Activated naive CD4-positive, alpha-beta T cell treated with anti-CD3 and anti-CD28 coated beads, Interleukin-2, amount 10 ng/mL, durations not matched to agents 7 days and 5 days (primary cell): ENCODE data around the gene STX4.

Experiments used
- CTCF ChIA-PET: fragments of 350-600 bp; sonication (Branson Sonifier 250); formaldehyde crosslinking; loops from one replicate; lab custom pipeline; 2021; ENCODE audit warnings: antibody characterized with exemption; lab: Charles Lee
- DNase-seq: peaks from one replicate; pipeline ENCODE4 v3.0.0-alpha.2; 2020
- H3K27ac Mint-ChIP-seq: one replicate; pipeline ENCODE4 v1.8.0; 2021; ENCODE audit warnings: mild to moderate bottlenecking, moderate library complexity, mixed read lengths
- H3K27me3 Mint-ChIP-seq: one replicate; pipeline ENCODE4 v1.8.0; 2021; ENCODE audit warnings: mild to moderate bottlenecking, mixed read lengths
- H3K36me3 Mint-ChIP-seq: one replicate; pipeline ENCODE4 v1.8.0; 2021; ENCODE audit warnings: mixed read lengths
- H3K4me1 Mint-ChIP-seq: one replicate; pipeline ENCODE4 v1.8.0; 2021; ENCODE audit warnings: mixed read lengths
- H3K4me3 Mint-ChIP-seq: one replicate; pipeline ENCODE4 v1.8.0; 2021; ENCODE audit warnings: mild to moderate bottlenecking, moderate library complexity, mixed read lengths
- H3K9me3 Mint-ChIP-seq: one replicate; pipeline ENCODE4 v1.8.0; 2021; ENCODE audit warnings: mixed read lengths

Gene STX4

DNA sequence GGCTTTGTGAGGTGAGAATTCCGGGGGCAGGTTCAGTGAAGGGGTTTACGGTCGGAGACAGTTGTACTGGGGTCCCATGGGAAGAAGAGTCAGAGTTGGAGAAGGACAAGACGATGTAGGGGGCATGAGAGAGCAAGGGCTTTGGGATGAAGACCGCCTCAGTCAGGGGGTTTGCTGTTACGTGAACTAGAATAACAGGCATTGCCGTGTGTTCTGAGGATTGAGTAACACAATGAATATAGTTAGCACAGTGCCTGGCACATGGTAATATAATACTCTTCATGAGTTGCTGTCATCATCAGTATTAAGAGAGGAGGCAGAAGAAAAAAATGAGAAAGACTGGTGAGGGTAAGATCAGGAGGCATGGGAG lies 41.4 kb downstream of the STX4 start:
- no peaks in the 10 kb centered on the region for H3K9me3 Mint-ChIP-seq
- no peak for DNase-seq
- H3K4me3 Mint-ChIP-seq = peak overlapping the region; percentile 90
- H3K36me3 Mint-ChIP-seq = peaks cover 32% of the 10 kb centered on the region
- no peaks in the 10 kb centered on the region for H3K27me3 Mint-ChIP-seq
- peak overlapping the region; percentile 94 for H3K27ac Mint-ChIP-seq
- CTCF ChIA-PET = interaction anchor here (0.9 to 2.3 kb wide), 2 partner anchors 27 to 68 kb away, joined by 3 to 10 read pairs; no protein-coding TSS in a partner anchor
- peaks cover 40% of the 10 kb centered on the region for H3K4me1 Mint-ChIP-seq

DNA sequence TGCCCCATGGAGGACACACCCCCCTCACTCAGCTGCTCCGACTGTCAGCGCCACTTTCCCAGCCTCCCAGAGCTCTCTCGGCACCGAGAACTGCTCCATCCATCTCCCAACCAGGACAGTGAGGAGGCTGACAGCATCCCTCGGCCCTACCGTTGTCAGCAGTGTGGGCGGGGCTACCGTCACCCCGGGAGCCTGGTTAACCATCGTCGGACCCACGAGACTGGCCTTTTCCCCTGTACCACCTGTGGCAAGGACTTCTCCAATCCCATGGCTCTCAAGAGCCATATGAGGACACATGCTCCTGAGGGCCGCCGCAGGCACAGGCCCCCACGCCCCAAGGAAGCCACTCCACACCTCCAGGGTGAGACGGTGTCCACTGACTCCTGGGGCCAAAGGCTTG lies 43.0 kb downstream of the STX4 start:
- H3K4me1 Mint-ChIP-seq = peaks cover 43% of the 10 kb centered on the region
- H3K4me3 Mint-ChIP-seq = peak overlapping the region; percentile 90
- no peaks in the 10 kb centered on the region for H3K9me3 Mint-ChIP-seq
- DNase-seq = no peak
- CTCF ChIA-PET = no interaction called here
- H3K27ac Mint-ChIP-seq = peak overlapping the region; percentile 30
- H3K36me3 Mint-ChIP-seq = peaks cover 36% of the 10 kb centered on the region
- H3K27me3 Mint-ChIP-seq = no peaks in the 10 kb centered on the region

GRCh38 chr16:31077024-31077423 lies 43.7 kb downstream of the STX4 start:
- H3K4me3 Mint-ChIP-seq = no peak overlapping the region
- peaks cover 36% of the 10 kb centered on the region for H3K36me3 Mint-ChIP-seq
- no peaks in the 10 kb centered on the region for H3K27me3 Mint-ChIP-seq
- no peak for DNase-seq
- H3K4me1 Mint-ChIP-seq = peaks cover 36% of the 10 kb centered on the region
- H3K9me3 Mint-ChIP-seq = no peaks in the 10 kb centered on the region
- CTCF ChIA-PET = no interaction called here
- H3K27ac Mint-ChIP-seq = no peak overlapping the region

GRCh38 chr16:31077592-31078396 lies 44.4 kb downstream of the STX4 start:
- no peaks in the 10 kb centered on the region for H3K27me3 Mint-ChIP-seq
- peaks cover 30% of the 10 kb centered on the region for H3K4me1 Mint-ChIP-seq
- CTCF ChIA-PET = no interaction called here
- no peak overlapping the region for H3K27ac Mint-ChIP-seq
- H3K4me3 Mint-ChIP-seq = no peak overlapping the region
- H3K36me3 Mint-ChIP-seq = peaks cover 40% of the 10 kb centered on the region
- H3K9me3 Mint-ChIP-seq = no peaks in the 10 kb centered on the region
- no peak for DNase-seq

DNA sequence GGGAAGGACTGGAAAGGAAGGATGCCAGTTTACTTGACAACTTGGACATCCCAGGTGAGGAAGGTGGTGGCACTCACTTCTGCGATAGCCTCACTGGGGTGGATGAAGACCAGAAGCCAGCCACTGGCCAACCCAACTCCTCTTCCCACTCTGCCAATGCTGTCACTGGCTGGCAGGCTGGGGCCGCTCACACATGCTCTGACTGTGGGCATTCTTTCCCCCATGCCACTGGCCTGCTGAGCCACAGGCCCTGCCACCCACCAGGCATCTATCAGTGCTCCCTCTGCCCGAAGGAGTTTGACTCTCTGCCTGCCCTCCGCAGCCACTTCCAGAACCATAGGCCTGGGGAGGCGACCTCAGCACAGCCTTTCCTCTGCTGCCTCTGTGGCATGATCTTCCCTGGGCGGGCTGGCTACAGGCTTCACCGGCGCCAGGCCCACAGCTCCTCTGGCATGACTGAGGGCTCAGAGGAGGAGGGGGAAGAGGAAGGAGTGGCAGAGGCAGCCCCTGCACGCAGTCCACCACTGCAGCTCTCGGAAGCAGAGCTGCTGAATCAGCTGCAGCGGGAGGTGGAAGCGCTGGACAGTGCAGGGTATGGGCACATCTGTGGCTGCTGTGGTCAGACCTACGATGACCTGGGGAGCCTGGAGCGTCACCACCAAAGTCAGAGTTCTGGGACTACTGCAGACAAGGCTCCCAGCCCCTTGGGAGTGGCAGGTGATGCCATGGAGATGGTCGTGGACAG lies 45.4 kb downstream of the STX4 start:
- DNase-seq = no peak
- H3K4me1 Mint-ChIP-seq = peaks cover 30% of the 10 kb centered on the region
- H3K27ac Mint-ChIP-seq = no peak overlapping the region
- CTCF ChIA-PET = no interaction called here
- H3K9me3 Mint-ChIP-seq = no peaks in the 10 kb centered on the region
- no peaks in the 10 kb centered on the region for H3K27me3 Mint-ChIP-seq
- no peak overlapping the region for H3K4me3 Mint-ChIP-seq
- peaks cover 43% of the 10 kb centered on the region for H3K36me3 Mint-ChIP-seq

GRCh38 chr16:31079342-31079944 lies 46.1 kb downstream of the STX4 start:
- Mint-ChIP-seq H3K9me3 (no peaks in the 10 kb centered on the region), H3K4me3 (no peak overlapping the region), H3K27me3 (no peaks in the 10 kb centered on the region), H3K4me1 (peaks cover 30% of the 10 kb centered on the region), H3K27ac (no peak overlapping the region), H3K36me3 (peaks cover 43% of the 10 kb centered on the region)
- CTCF ChIA-PET = no interaction called here
- DNase-seq = no peak

- CTCF ChIA-PET = no interaction called here
- peaks cover 23% of the 10 kb centered on the region for H3K4me1 Mint-ChIP-seq
- H3K4me3 Mint-ChIP-seq = no peak overlapping the region
- H3K36me3 Mint-ChIP-seq = peaks cover 37% of the 10 kb centered on the region
- H3K27me3 Mint-ChIP-seq = no peaks in the 10 kb centered on the region
- no peaks in the 10 kb centered on the region for H3K9me3 Mint-ChIP-seq
- no peak overlapping the region for H3K27ac Mint-ChIP-seq
- no peak for DNase-seq
Observed at GRCh38 chr16:31080035-31080629, 46.8 kb downstream of the STX4 start.

- Mint-ChIP-seq H3K4me1 (peaks cover 15% of the 10 kb centered on the region), H3K9me3 (no peaks in the 10 kb centered on the region), H3K27me3 (no peaks in the 10 kb centered on the region), H3K27ac (peak overlapping the region; percentile 5), H3K4me3 (no peak overlapping the region), H3K36me3 (peaks cover 37% of the 10 kb centered on the region)
- DNase-seq = no peak
- CTCF ChIA-PET = no interaction called here
Observed at GRCh38 chr16:31080756-31081419, 47.5 kb downstream of the STX4 start.

DNA sequence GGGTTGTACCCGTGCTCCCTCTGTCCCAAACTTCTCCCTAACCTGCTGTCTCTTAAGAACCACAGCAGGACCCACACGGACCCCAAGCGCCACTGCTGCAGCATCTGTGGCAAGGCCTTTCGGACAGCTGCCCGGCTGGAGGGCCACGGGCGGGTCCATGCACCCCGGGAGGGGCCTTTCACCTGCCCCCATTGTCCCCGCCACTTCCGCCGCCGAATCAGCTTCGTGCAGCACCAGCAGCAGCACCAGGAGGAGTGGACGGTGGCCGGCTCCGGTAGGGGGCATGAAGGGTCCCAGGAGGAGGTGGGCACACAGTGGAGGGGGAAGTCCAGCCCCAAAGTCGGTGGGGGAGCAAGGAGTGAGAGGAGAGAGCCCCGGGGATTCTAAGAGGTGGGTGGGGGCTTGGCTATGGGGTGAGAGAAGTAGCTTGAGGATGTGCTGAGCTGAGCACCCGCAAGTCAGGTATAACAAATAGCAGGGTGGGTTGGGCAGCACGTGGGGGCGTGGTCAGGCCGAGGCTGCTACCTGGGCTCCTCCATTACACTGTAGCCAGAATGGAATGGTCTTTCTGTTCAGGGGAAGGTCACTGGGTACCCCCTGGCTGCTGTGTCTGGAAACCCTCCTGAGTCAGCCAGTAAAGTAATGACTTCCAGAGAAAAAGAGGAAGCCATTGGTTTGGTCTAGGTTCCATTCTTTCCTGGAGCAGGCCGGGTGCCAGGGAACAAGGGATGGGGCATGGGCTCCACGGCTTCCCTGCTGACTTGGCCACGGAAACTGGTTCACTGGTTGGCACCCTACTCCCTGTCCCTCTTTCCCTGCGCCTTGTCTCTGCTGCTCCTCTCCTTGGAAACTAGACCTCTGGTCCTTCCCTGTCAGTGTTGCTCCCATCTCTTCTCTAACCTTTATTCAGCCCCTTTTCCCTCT lies 48.3 kb downstream of the STX4 start:
- H3K4me1 Mint-ChIP-seq = peaks cover 11% of the 10 kb centered on the region
- no peaks in the 10 kb centered on the region for H3K9me3 Mint-ChIP-seq
- H3K4me3 Mint-ChIP-seq = no peak overlapping the region
- CTCF ChIA-PET = interaction anchor here (0.9 kb wide), 1 partner anchor 128 kb away, joined by 3 read pairs; no protein-coding TSS in a partner anchor
- no peaks in the 10 kb centered on the region for H3K27me3 Mint-ChIP-seq
- DNase-seq = no peak
- no peak overlapping the region for H3K27ac Mint-ChIP-seq
- H3K36me3 Mint-ChIP-seq = peaks cover 35% of the 10 kb centered on the region

- Mint-ChIP-seq H3K9me3 (no peaks in the 10 kb centered on the region), H3K27me3 (no peaks in the 10 kb centered on the region), H3K4me1 (peaks cover 11% of the 10 kb centered on the region), H3K4me3 (no peak overlapping the region), H3K36me3 (peaks cover 33% of the 10 kb centered on the region), H3K27ac (peak overlapping the region; percentile 33)
- no peak for DNase-seq
- CTCF ChIA-PET = interaction anchor here (0.9 kb wide), 1 partner anchor 129 kb away, joined by 3 read pairs; no protein-coding TSS in a partner anchor
Observed at GRCh38 chr16:31082368-31083045, 49.1 kb downstream of the STX4 start.

GRCh38 chr16:31083081-31083480 lies 49.7 kb downstream of the STX4 start:
- peaks cover 8% of the 10 kb centered on the region for H3K4me1 Mint-ChIP-seq
- H3K27me3 Mint-ChIP-seq = no peaks in the 10 kb centered on the region
- no peak for DNase-seq
- CTCF ChIA-PET = no interaction called here
- no peaks in the 10 kb centered on the region for H3K9me3 Mint-ChIP-seq
- peaks cover 27% of the 10 kb centered on the region for H3K36me3 Mint-ChIP-seq
- H3K27ac Mint-ChIP-seq = no peak overlapping the region
- no peak overlapping the region for H3K4me3 Mint-ChIP-seq

DNA sequence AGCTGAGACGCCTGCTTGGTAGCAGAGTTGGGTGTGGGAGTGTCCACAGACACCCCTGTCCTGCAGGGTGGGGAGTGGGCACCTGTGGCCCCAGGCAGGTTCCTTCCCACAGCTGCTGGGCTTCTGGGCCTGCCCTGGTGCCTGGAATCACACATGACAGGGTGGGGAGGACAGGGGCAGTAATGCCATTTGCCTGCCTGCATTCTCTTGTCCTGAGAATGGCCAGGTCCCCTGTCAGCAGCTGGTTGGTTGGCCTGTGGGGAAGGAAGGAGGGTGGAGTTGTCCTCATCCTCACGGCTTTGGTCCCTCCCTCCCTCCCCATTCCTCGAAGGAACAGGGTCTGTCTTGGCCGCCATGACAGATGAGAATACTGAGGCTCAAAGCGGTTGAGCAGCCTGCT lies 50.2 kb downstream of the STX4 start:
- Mint-ChIP-seq H3K27me3 (no peaks in the 10 kb centered on the region), H3K4me3 (no peak overlapping the region), H3K9me3 (no peaks in the 10 kb centered on the region), H3K36me3 (peaks cover 24% of the 10 kb centered on the region), H3K27ac (no peak overlapping the region), H3K4me1 (peaks cover 8% of the 10 kb centered on the region)
- DNase-seq = no peak
- CTCF ChIA-PET = no interaction called here
